Endodermal cell (in vitro differentiated cells): Measurements from ENCODE around the gene BBC3. TPM values are rescaled to one million over a fixed set of nuclear protein-coding genes. Genes with fewer than 3 reads are reported as not detected.

Source experiments
- DNase-seq: peaks from one replicate; pipeline ENCODE4 v3.0.0-alpha.2; 2017
- H3K27ac ChIP-seq: 2 replicates; pipeline ENCODE4 v1.5.1; 2013; ENCODE audit warnings: mild to moderate bottlenecking, low read depth, low read length, moderate library complexity
- H3K27me3 ChIP-seq: 2 replicates; pipeline ENCODE4 v1.6.1; 2013; ENCODE audit warnings: mild to moderate bottlenecking, low read length, moderate library complexity; ENCODE audit not compliant: insufficient read depth, control insufficient read depth, poor library complexity, severe bottlenecking
- H3K36me3 ChIP-seq: 2 replicates; pipeline ENCODE4 v1.7.0; 2013; ENCODE audit warnings: mild to moderate bottlenecking, low read length, moderate library complexity; ENCODE audit not compliant: control insufficient read depth, insufficient read depth
- H3K4me1 ChIP-seq: one replicate; pipeline ENCODE4 v1.7.0; 2013; ENCODE audit warnings: low read length; ENCODE audit not compliant: control insufficient read depth, insufficient read depth
- H3K4me3 ChIP-seq: 2 replicates; pipeline ENCODE4 v1.5.1; 2013; ENCODE audit warnings: mild to moderate bottlenecking, low read length, moderate library complexity
- H3K9ac ChIP-seq: 2 replicates; pipeline ENCODE4 v1.6.1; 2013; ENCODE audit warnings: mild to moderate bottlenecking, low read length, moderate library complexity; ENCODE audit not compliant: poor library complexity, severe bottlenecking; ENCODE audit errors: extremely low read depth
- H3K9me3 ChIP-seq: 2 replicates; pipeline ENCODE4 v1.6.1; 2013; ENCODE audit warnings: mild to moderate bottlenecking, low read length, moderate library complexity; ENCODE audit not compliant: control insufficient read depth
- H3K27ac Mint-ChIP-seq: 2 replicates; pipeline ENCODE4 v1.8.0; 2020; ENCODE audit warnings: mixed read lengths
- H3K27me3 Mint-ChIP-seq: 2 replicates; pipeline ENCODE4 v1.8.0; 2021; ENCODE audit warnings: mild to moderate bottlenecking, mixed read lengths; ENCODE audit not compliant: insufficient read depth
- H3K36me3 Mint-ChIP-seq: 2 replicates; pipeline ENCODE4 v1.8.0; 2020; ENCODE audit warnings: low read depth, mixed read lengths
- H3K4me1 Mint-ChIP-seq: 2 replicates; pipeline ENCODE4 v1.8.0; 2020; ENCODE audit warnings: mixed read lengths
- H3K4me3 Mint-ChIP-seq: 2 replicates; pipeline ENCODE4 v1.8.0; 2020; ENCODE audit warnings: mild to moderate bottlenecking, moderate library complexity, mixed read lengths
- H3K9me3 Mint-ChIP-seq: 2 replicates; pipeline ENCODE4 v1.8.0; 2020; ENCODE audit warnings: mild to moderate bottlenecking, mixed read lengths
- WGBS, 2 experiments: methylation state at CpG; one replicate each; pipeline versions ENCODE4 v1.1.5 to v1.1.7; 2013; ENCODE audit warnings: missing lambda C conversion rate in 2 of 2, mixed read lengths in 1 of 2; ENCODE audit not compliant: insufficient coverage in 1 of 2, insufficient read length in 1 of 2; 5-methylcytosine and 5-hydroxymethylcytosine counted together
- total RNA-seq, 2 donors: library from RNA; stranded (reverse); fragmentation: NEBNext Ultra II Directional in 1 of 2; extraction: Animal tissue kit (Norgen Biotek cat#: 25700) in 1 of 2; gene quantifications; 2 replicates in 1 of 2; 3 replicates in 1 of 2; pipeline ENCODE4 v1.2.1, GENCODE V29; 2021
- TF ChIP-seq, protein P1 (sequence below): fragments of 200-600 bp; sonication (generic); conservative IDR thresholded peaks from 2 replicates; pipeline ENCODE4 v1.5.0; 2021; ENCODE audit warnings: antibody characterized with exemption, mild to moderate bottlenecking

Gene BBC3
- total RNA-seq, 2 donors from 2014 or later, result 8.8 to 13.4 TPM

DNA sequence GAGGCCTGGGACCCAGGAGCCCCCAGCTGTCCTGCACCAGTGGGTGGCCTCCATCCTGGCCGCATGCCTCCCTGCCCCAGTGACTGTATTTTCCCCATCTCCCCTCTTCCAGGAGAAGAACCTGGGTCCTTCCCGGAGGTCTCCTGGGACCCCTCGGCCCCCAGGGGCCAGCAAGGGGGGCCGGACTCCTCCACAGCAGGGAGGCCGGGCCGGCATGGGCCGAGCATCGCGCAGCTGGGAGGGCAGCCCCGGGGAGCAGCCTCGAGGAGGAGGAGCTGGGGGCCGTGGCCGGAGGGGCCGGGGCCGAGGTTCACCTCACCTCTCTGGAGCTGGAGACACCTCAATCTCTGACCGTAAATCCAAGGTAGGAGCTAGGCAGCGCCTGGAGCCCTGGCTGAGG lies 29.5 kb upstream of the BBC3 start:
- Histone ChIP-seq H3K27me3 (no peaks in the 10 kb centered on the region), H3K9ac (no peak overlapping the region), H3K27ac (no peak overlapping the region), H3K4me1 (peaks cover 7% of the 10 kb centered on the region), H3K36me3 (peaks cover 58% of the 10 kb centered on the region), H3K9me3 (no peaks in the 10 kb centered on the region), H3K4me3 (no peak overlapping the region)
- WGBS, 2 experiments, result 88 to 97% methylated on average over 4 to 17 of the region's 17 CpGs
- no peaks in the 10 kb centered on the region for H3K9me3 Mint-ChIP-seq
- no peaks in the 10 kb centered on the region for H3K27me3 Mint-ChIP-seq
- no peak for DNase-seq
- H3K27ac Mint-ChIP-seq, result peak overlapping the region; percentile 55
- no peak overlapping the region for H3K4me3 Mint-ChIP-seq
- TF ChIP-seq, protein P1, sequence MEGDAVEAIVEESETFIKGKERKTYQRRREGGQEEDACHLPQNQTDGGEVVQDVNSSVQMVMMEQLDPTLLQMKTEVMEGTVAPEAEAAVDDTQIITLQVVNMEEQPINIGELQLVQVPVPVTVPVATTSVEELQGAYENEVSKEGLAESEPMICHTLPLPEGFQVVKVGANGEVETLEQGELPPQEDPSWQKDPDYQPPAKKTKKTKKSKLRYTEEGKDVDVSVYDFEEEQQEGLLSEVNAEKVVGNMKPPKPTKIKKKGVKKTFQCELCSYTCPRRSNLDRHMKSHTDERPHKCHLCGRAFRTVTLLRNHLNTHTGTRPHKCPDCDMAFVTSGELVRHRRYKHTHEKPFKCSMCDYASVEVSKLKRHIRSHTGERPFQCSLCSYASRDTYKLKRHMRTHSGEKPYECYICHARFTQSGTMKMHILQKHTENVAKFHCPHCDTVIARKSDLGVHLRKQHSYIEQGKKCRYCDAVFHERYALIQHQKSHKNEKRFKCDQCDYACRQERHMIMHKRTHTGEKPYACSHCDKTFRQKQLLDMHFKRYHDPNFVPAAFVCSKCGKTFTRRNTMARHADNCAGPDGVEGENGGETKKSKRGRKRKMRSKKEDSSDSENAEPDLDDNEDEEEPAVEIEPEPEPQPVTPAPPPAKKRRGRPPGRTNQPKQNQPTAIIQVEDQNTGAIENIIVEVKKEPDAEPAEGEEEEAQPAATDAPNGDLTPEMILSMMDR, result no peak
- H3K36me3 Mint-ChIP-seq, result peaks cover 54% of the 10 kb centered on the region
- peaks cover 12% of the 10 kb centered on the region for H3K4me1 Mint-ChIP-seq

DNA sequence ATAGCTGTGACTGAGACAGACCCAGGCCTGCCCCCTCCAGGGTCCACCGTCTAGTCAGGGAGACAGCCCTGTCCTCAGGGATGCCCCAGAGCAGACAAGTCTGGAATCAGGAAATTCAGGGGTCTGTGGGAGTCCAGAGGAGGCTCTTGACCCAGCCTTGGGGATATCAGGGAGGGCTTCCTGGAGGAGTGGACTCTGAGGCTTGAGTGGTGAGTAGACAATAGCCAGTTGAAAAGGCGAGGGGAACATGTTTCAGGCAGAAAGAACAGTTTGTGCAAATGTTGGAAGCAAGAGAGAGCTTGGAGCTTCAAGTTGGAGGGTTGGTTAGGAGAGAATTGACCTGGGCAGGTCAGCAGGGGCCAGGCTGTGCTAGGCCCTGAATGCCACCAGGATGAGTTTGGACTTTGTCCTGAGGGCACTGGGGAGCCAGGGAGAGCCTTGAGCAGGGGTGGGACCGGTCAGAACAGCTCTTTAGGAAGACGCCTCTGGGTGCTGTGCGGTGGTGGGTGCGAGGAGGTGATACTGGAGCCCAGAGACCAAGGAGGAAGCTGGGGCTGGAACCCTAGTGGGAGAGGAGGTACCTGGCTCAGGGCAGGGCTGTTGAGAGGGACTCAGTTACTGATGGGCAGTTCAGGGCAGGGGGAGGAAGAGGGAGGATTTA lies 28.0 kb upstream of the BBC3 start:
- H3K9ac ChIP-seq, result no peak overlapping the region
- TF ChIP-seq, protein P1, result no peak
- peak overlapping the region; percentile 74 for H3K27ac Mint-ChIP-seq
- H3K4me3 ChIP-seq, result peak overlapping the region; percentile 97
- DNase-seq, result no peak
- H3K27me3 Mint-ChIP-seq, result no peaks in the 10 kb centered on the region
- no peak overlapping the region for H3K27ac ChIP-seq
- peaks cover 44% of the 10 kb centered on the region for H3K36me3 ChIP-seq
- H3K36me3 Mint-ChIP-seq, result peaks cover 44% of the 10 kb centered on the region
- WGBS, 2 experiments, result 92 to 94% methylated on average over 3 to 6 of the region's 6 CpGs
- peaks cover 12% of the 10 kb centered on the region for H3K4me1 Mint-ChIP-seq
- H3K27me3 ChIP-seq, result no peaks in the 10 kb centered on the region
- H3K9me3 ChIP-seq, result no peaks in the 10 kb centered on the region
- H3K9me3 Mint-ChIP-seq, result no peaks in the 10 kb centered on the region
- H3K4me3 Mint-ChIP-seq, result peak overlapping the region; percentile 84
- H3K4me1 ChIP-seq, result peaks cover 7% of the 10 kb centered on the region

- Histone ChIP-seq H3K4me1 (peaks cover 7% of the 10 kb centered on the region), H3K9ac (peak overlapping the region; percentile 96), H3K9me3 (no peaks in the 10 kb centered on the region), H3K36me3 (peaks cover 43% of the 10 kb centered on the region), H3K27me3 (no peaks in the 10 kb centered on the region), H3K27ac (no peak overlapping the region), H3K4me3 (peak overlapping the region; percentile 97)
- Mint-ChIP-seq H3K4me3 (peak overlapping the region; percentile 84), H3K9me3 (no peaks in the 10 kb centered on the region), H3K27ac (peak overlapping the region; percentile 100), H3K36me3 (peaks cover 44% of the 10 kb centered on the region), H3K4me1 (peaks cover 12% of the 10 kb centered on the region), H3K27me3 (no peaks in the 10 kb centered on the region)
- DNase-seq, result no peak
- TF ChIP-seq, protein P1, result no peak
- WGBS, 2 experiments, result 94 to 95% methylated on average over 7 to 9 of the region's 9 CpGs
These were observed 27.4 kb upstream of the BBC3 start for GRCh38 chr19:47258434-47258833.
